HG03159 (cell line): ENCODE data around the gene HIF3A.
"Not testable (repeated sequence)": the region's sequence is repeated elsewhere in the genome, so short reads cannot be mapped to it uniquely, and the experiment has no call there.

Experiments
- ATAC-seq: cut with Tn5 transposase; IDR thresholded peaks from one replicate; pipeline ENCODE4 v1.9.1; 2021; ENCODE audit warnings: mild to moderate bottlenecking, moderate library complexity; ENCODE audit not compliant: unreplicated experiment

Gene HIF3A

DNA sequence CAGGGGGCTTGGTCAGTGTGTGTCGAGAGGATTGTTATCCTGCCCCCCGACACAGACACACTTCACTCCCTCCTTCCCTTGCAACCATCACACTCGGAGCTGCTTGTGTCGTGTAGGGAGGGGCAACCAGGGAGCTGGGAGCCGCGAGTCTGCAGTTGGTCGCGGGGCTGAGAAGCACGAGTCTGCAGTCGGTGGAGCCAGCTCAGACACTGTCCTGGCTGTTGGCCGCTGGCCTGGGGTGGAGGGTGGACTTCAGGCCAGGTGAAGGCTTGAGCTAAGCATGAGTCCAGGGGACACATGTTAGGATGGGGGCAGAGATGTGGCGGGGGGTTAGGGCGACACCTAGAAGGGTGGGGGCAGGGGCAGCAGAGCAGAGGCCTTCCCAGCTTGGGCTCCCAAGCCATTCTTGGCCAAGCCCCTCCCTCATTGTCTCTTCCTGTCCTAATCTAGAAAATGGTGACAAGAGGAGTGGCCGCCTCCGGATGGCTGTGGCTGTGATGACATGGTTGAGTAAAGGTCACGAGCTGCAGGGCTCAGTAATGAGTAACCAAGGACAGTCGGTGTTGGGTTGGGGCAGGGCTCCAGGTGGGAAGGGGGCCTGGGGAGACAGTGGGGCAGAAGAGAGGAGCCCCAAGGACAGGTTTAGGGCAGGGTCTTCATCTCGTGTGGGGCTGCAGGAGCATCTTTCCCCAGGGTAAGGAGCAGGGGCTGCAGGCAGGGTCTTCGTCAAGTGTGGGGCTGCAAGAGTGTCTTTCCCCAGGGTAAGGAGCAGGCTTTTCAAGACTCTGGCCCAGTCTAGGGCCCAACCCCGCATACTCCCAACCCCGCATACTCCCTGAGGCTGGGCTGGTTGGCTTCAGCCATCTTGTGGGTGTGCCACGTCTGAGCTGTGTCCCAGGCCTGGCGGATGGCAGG lies 58.6 kb downstream of the HIF3A start:
- ATAC-seq, result no peak

- no peak for ATAC-seq
These were observed 59.6 kb downstream of the HIF3A start for GRCh38 chr19:46356149-46357055.

GRCh38 chr19:46357846-46358583 lies 61.2 kb downstream of the HIF3A start:
- no peak for ATAC-seq

DNA sequence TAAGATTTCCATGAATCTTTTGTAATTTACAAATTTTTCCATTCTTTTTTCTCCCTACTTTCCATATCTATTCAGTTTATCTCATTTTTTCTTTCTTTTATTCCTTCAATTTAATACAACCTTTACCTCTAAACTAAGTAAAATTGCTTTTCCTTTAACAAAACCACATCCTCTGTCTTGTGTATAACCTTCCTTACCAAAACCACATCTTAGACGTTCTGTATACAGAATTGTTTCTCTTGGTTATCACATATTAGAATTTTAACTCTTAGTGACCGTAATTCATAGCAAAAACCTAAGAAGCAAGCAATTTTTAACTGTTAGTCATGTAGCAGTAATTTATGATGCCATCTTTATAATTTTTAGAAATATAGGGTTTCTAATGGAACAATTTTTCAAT lies 65.1 kb downstream of the HIF3A start:
- ATAC-seq, result no peak

- ATAC-seq, result no peak
These were observed 67.5 kb downstream of the HIF3A start for GRCh38 chr19:46364359-46364758.

DNA sequence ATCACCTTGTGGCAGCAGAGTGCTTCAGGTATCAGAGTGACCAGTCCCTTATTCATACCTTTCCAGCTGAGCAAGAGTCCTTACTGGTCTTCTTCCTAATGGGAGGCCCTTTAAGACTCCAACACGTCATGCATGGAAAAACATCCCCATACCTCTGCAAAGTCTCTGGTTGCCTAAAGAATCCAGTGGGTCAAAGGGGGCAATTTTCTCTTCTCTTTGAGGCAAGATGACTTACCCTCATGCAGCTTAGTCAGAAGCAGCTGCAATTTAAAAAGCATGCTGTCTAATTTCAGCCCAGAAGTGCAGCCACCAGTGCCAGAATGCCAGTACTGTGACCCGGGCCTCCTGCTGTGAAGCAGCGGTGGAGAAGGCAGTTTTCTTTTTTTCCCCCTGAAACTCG lies 68.7 kb downstream of the HIF3A start:
- ATAC-seq, result no peak

GRCh38 chr19:46366620-46367292 lies 69.9 kb downstream of the HIF3A start:
- ATAC-seq, result no peak

- no peak for ATAC-seq
These were observed 70.6 kb downstream of the HIF3A start for GRCh38 chr19:46367426-46367825.

DNA sequence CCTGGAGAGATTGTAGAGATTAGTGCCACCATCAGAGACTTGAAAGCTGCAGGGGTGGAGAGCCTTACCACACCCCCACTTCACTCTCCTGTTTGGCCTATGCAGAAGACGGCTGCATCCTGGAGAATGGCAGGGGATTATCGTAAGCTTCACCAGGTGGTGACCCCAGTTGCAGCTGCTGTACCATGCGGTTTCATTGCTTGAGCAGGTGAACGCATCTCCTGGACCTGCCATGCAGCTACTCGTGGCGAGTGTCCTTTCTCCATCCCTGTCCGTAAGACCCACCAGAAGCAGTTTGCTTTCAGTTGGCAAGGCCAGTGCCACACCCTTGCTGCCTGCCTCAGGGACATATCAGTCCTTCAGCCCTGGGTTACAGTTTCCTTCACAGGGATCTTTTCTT lies 71.3 kb downstream of the HIF3A start:
- ATAC-seq, result no peak

DNA sequence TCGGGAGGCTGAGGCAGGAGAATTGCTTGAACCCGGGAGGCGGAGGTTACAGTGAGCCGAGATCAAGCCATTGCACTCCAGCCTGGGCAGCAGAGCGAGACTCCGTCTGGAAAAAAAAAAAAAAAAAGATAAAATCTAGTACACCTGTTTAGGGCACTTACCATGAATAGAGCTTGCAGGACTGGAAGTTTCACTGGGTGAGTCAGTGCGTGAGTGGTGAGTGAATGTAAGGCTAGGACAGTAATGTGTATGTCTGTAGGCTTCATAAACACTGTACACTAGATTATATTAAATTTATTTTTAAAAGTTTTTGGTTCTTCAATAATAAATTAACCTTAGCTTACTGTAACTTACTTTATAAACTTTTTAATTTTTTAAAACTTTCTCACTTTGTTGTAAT lies 73.0 kb downstream of the HIF3A start:
- no peak for ATAC-seq

- no peak for ATAC-seq
These were observed 74.6 kb downstream of the HIF3A start for GRCh38 chr19:46371371-46371901.

GRCh38 chr19:46372901-46373490 lies 76.2 kb downstream of the HIF3A start:
- no peak for ATAC-seq

GRCh38 chr19:46373491-46374359 lies 76.9 kb downstream of the HIF3A start:
- no peak for ATAC-seq

- ATAC-seq, result no peak
These were observed 78.0 kb downstream of the HIF3A start for GRCh38 chr19:46374536-46375475.

- ATAC-seq, result not testable (repeated sequence)
These were observed 78.7 kb downstream of the HIF3A start for GRCh38 chr19:46375476-46376067.

- no peak for ATAC-seq
These were observed 79.7 kb downstream of the HIF3A start for GRCh38 chr19:46376241-46377153.
